Breast epithelium (tissue), 3 donors: ENCODE data around the gene MINDY4B.

Source experiments
- CTCF ChIP-seq, 3 donors: fragments of 450-650 bp; IDR thresholded peaks; one replicate each; pipeline ENCODE4 v1.5.1; 2016 to 2017; ENCODE audit warnings: antibody characterized with exemption in 3 of 3, mild to moderate bottlenecking in 3 of 3, moderate library complexity in 3 of 3
- POLR2A ChIP-seq: fragments of 450-650 bp; IDR thresholded peaks from one replicate; pipeline ENCODE4 v1.6.1; 2016; ENCODE audit warnings: antibody characterized with exemption, mild to moderate bottlenecking, moderate library complexity
- POLR2AphosphoS5 ChIP-seq, 3 donors: sonication (generic); formaldehyde crosslinking; IDR thresholded peaks; one replicate each; pipeline ENCODE4 v1.6.1; 2017; ENCODE audit warnings: antibody characterized with exemption in 3 of 3

GRCh38 chr3:150828261-150828660, 77.0 kb downstream of the MINDY4B start:
- TF ChIP-seq CTCF (IDR thresholded peaks at IDR 0.05) = no peak
- no peak for TF ChIP-seq POLR2A
- no peak for TF ChIP-seq POLR2AphosphoS5 (IDR thresholded peaks at IDR 0.05)
